K562 (cell line): ENCODE results near the gene ASCC3. TPM values are rescaled to one million over a fixed set of nuclear protein-coding genes. Genes with fewer than 3 reads are reported as not detected.

Experiments
- ATAC-seq: fragments of 200-7000 bp; cut with Tn5 transposase; 3 replicates; pipeline ENCODE4 v1.9.1; 2020; ENCODE audit warnings: moderate library complexity
- BruUV-seq: library from RNA; stranded (reverse); fragments of 400-500 nt; replicated peaks from 2 replicates; lab custom pipeline; 2021; lab: Mats Ljungman, UMichigan
- CTCF ChIA-PET: fragments of 300-600 bp; formaldehyde crosslinking; extraction: SDS; loops from one replicate; lab custom pipeline; 2021; ENCODE audit warnings: low intra/inter-chr PET ratio; lab: Yijun Ruan, JAX
- POLR2A ChIA-PET: fragments of 300-600, 350-650 bp; sonication (Branson Sonifier 250); formaldehyde crosslinking; extraction: SDS; loops from one replicate; lab custom pipeline; 2021; ENCODE audit warnings: antibody characterized with exemption, inconsistent platforms; lab: Yijun Ruan, JAX
- DNase-seq, 4 experiments: peaks; one replicate each; pipeline versions ENCODE4 v3.0.0 to v3.0.0-alpha.2; 2011 to 2018; ENCODE audit warnings: low spot score in 3 of 4, mixed read lengths in 3 of 4; ENCODE audit errors: extremely low read depth in 1 of 4
- FAIRE-seq: peaks from 2 replicates; lab custom pipeline; 2011; peaks lifted over from hg19 to GRCh38; lab: Jason Lieb, UNC
- H2AFZ ChIP-seq: 2 replicates; pipeline ENCODE4 v1.6.0; 2011; ENCODE audit warnings: low read depth, low read length, control low read depth, inconsistent platforms
- H3K27ac ChIP-seq: fragments of 200-600 bp; 3 replicates; pipeline ENCODE4 v1.8.0; 2011; ENCODE audit warnings: low read depth, mild to moderate bottlenecking, control low read depth, inconsistent platforms, low read length, moderate library complexity, mixed read lengths; ENCODE audit errors: extremely low read depth
- H3K27me3 ChIP-seq, 2 experiments: fragments of 300-600 bp in 1 of 2; 2 replicates in 1 of 2; 3 replicates in 1 of 2; pipeline versions ENCODE4 v1.6.0 to v1.8.0; 2011; ENCODE audit warnings: inconsistent platforms in 2 of 2, low read length in 2 of 2, mild to moderate bottlenecking in 1 of 2, mixed read lengths in 1 of 2, moderate library complexity in 1 of 2; ENCODE audit not compliant: control insufficient read depth in 2 of 2, insufficient read depth in 2 of 2
- H3K36me3 ChIP-seq: fragments of 300-600 bp; 3 replicates; pipeline ENCODE4 v1.8.0; 2011; ENCODE audit warnings: mild to moderate bottlenecking, low read length, inconsistent platforms; ENCODE audit not compliant: control insufficient read depth, insufficient read depth
- H3K4me1 ChIP-seq, 2 experiments: fragments of 200-600 bp in 1 of 2; replicated peaks in 1 of 2; 2 replicates in 1 of 2; 3 replicates in 1 of 2; pipeline versions ENCODE4 v1.5.1 to v1.8.0; 2011; ENCODE audit warnings: inconsistent platforms in 2 of 2, low read length in 2 of 2, mild to moderate bottlenecking in 1 of 2, mixed read lengths in 1 of 2, moderate library complexity in 1 of 2; ENCODE audit not compliant: control insufficient read depth in 2 of 2, insufficient read depth in 2 of 2
- H3K4me2 ChIP-seq: 2 replicates; pipeline ENCODE4 v1.6.1; 2011; ENCODE audit warnings: low read length, control low read depth, inconsistent platforms, mixed read lengths; ENCODE audit not compliant: insufficient read depth
- H3K4me3 ChIP-seq: fragments of 200-600 bp; sonication (generic), shearing (Covaris generic); 2 replicates; pipeline ENCODE4 v1.5.1; 2016; ENCODE audit warnings: control low read depth, inconsistent platforms
- H3K79me2 ChIP-seq: fragments of 200-600 bp; 3 replicates; pipeline ENCODE4 v1.8.0; 2011; ENCODE audit warnings: low read length, inconsistent platforms; ENCODE audit not compliant: control insufficient read depth, insufficient read depth
- H3K9ac ChIP-seq, 2 experiments: 2 replicates each; pipeline versions ENCODE4 v1.6.0 to v1.6.1; 2011; ENCODE audit warnings: low read depth in 2 of 2, low read length in 2 of 2, control low read depth in 1 of 2, inconsistent platforms in 1 of 2, mild to moderate bottlenecking in 1 of 2, mixed read lengths in 1 of 2; ENCODE audit not compliant: insufficient read depth in 1 of 2
- H3K9me1 ChIP-seq: one replicate; pipeline ENCODE4 v1.6.0; 2011; ENCODE audit warnings: inconsistent platforms, mild to moderate bottlenecking, low read length, moderate library complexity; ENCODE audit not compliant: control insufficient read depth, insufficient read depth
- H3K9me3 ChIP-seq: replicated peaks from 2 replicates; pipeline ENCODE4 v1.5.1; 2011; ENCODE audit warnings: low read depth, low read length, inconsistent platforms; ENCODE audit not compliant: control insufficient read depth, insufficient read depth
- H4K20me1 ChIP-seq: replicated peaks from 2 replicates; pipeline ENCODE4 v1.6.1; 2011; ENCODE audit warnings: low read length, inconsistent platforms, mixed read lengths; ENCODE audit not compliant: control insufficient read depth, insufficient read depth
- BRF1 ChIP-seq: IDR thresholded peaks from 3 replicates; pipeline ENCODE4 v1.6.1; 2011; ENCODE audit warnings: borderline replicate concordance, mild to moderate bottlenecking; ENCODE audit not compliant: insufficient read length; ENCODE audit errors: extremely low read depth
- CBFA2T2 ChIP-seq: fragments of 450-650 bp; conservative IDR thresholded peaks from 2 replicates; pipeline ENCODE4 v1.6.1; 2017; ENCODE audit warnings: mild to moderate bottlenecking
- CBFA2T3 ChIP-seq: fragments of 450-650 bp; IDR thresholded peaks from 2 replicates; pipeline ENCODE4 v1.6.1; 2017
- FOXM1 ChIP-seq, 2 experiments: fragments of 450-650 bp in 1 of 2; sonication (generic) in 1 of 2; formaldehyde crosslinking in 1 of 2; IDR thresholded peaks; 2 replicates each; pipeline versions ENCODE4 v1.6.1 to v1.9.0; 2017 to 2022; ENCODE audit warnings: low read depth in 2 of 2, mild to moderate bottlenecking in 2 of 2, missing genetic modification reagents in 1 of 2, moderate library complexity in 1 of 2
- HNRNPH1 ChIP-seq: fragments of 200-400 bp; formaldehyde crosslinking; optimal IDR thresholded peaks from 2 replicates; pipeline ENCODE3; 2017; ENCODE audit warnings: low read depth, mild to moderate bottlenecking, low read length, moderate library complexity
- NRF1 ChIP-seq, 2 experiments: fragments of 450-650 bp; IDR thresholded peaks in 1 of 2; conservative IDR thresholded peaks in 1 of 2; 2 replicates each; pipeline ENCODE4 v1.6.1; 2014; ENCODE audit warnings: mild to moderate bottlenecking in 2 of 2
- PHB2 ChIP-seq: fragments of 450-650 bp; IDR thresholded peaks from 2 replicates; pipeline ENCODE4 v1.6.1; 2017; ENCODE audit warnings: low read depth
- PHF8 ChIP-seq: fragments of 200-600 bp; sonication (generic); IDR thresholded peaks from 2 replicates; pipeline ENCODE4 v1.6.1; 2012; ENCODE audit warnings: mixed run types, mild to moderate bottlenecking, inconsistent platforms, low read length, moderate library complexity, borderline replicate concordance
- RAD51 ChIP-seq: fragments of 450-650 bp; IDR thresholded peaks from 2 replicates; pipeline ENCODE4 v1.7.1; 2016; ENCODE audit warnings: low read depth, mild to moderate bottlenecking, borderline replicate concordance
- ZNF140 ChIP-seq: fragments of 250-450 bp; sonication (Bioruptor Pico); IDR thresholded peaks from 2 replicates; pipeline ENCODE4 v1.8.0; 2021; ENCODE audit warnings: moderate library complexity, mild to moderate bottlenecking, inconsistent platforms
- ZNF217 ChIP-seq: sonication (generic); formaldehyde crosslinking; IDR thresholded peaks from 2 replicates; pipeline ENCODE4 v1.8.0; 2022; ENCODE audit warnings: mild to moderate bottlenecking, missing genetic modification reagents
- ZNF347 ChIP-seq: fragments of 450-650 bp; formaldehyde crosslinking; IDR thresholded peaks from 2 replicates; pipeline ENCODE4 v1.4.0; 2020; ENCODE audit warnings: low read depth, mild to moderate bottlenecking, moderate library complexity
- WGBS: fragments of 100-300 bp; shearing (Covaris generic); methylation state at CpG from one replicate; pipeline ENCODE4 v1.1.6; 2016; ENCODE audit warnings: low coverage, mixed read lengths; ENCODE audit not compliant: insufficient coverage; ENCODE audit errors: missing lambda C conversion rate; 5-methylcytosine and 5-hydroxymethylcytosine counted together
- in situ Hi-C: fragments of 300-500 bp; cut with MboI; formaldehyde crosslinking; loops from 4 replicates; pipeline ENCODE4 v1.15.0; 2018; ENCODE audit warnings: inconsistent platforms, mixed read lengths
- intact Hi-C: fragments of 100-400 bp; cut with micrococcal nuclease; formaldehyde crosslinking; loops from 2 replicates; pipeline ENCODE4 v1.14.2; 2022
- polyA plus RNA-seq, 8 experiments: library from polyadenylated mRNA; depleted of rRNA in 4 of 8; stranded (reverse) in 5 of 8; unstranded in 3 of 8; fragments of >200 nt; fragmentation: Nextera tagmentation in 2 of 8; fragmentation: Illumina TruSeq in 1 of 8; extraction: Ambion mirVana in 2 of 8; extraction: Trizol in 1 of 8; gene quantifications; 2 replicates each; pipeline versions ENCODE4 v1.2.1 to v1.2.3, GENCODE V29; 2011 to 2014; ENCODE audit warnings: inconsistent platforms in 1 of 8, missing spikeins in 1 of 8
- total RNA-seq, 7 experiments: library from RNA; depleted of rRNA in 6 of 7; stranded (reverse); fragments of >200 nt in 6 of 7; fragmentation: Illumina TruSeq in 2 of 7; extraction: Trizol in 2 of 7; gene quantifications; 2 replicates each; pipeline versions ENCODE4 v1.2.1 to v1.2.3, GENCODE V29; 2011 to 2021; ENCODE audit warnings: low replicate concordance in 1 of 7
- TF ChIP-seq, protein P1 (sequence below): sonication (generic); formaldehyde crosslinking; IDR thresholded peaks from 2 replicates; pipeline ENCODE4 v1.8.1; 2023; ENCODE audit warnings: mild to moderate bottlenecking, missing genetic modification reagents
- TF ChIP-seq, protein P2 (sequence below): fragments of 200-800 bp; sonication (Bioruptor generic); IDR thresholded peaks from 2 replicates; pipeline ENCODE4 v1.6.1; 2017; ENCODE audit warnings: missing genetic modification characterization, missing compliant biosample characterization

ASCC3 gene
- total and polyA plus RNA-seq, 9 of the 15 experiments (the other 6 are each of a cell fraction or from before 2014, with no cell fraction given): 16.1 to 56.1 (median 33.9) TPM

DNA sequence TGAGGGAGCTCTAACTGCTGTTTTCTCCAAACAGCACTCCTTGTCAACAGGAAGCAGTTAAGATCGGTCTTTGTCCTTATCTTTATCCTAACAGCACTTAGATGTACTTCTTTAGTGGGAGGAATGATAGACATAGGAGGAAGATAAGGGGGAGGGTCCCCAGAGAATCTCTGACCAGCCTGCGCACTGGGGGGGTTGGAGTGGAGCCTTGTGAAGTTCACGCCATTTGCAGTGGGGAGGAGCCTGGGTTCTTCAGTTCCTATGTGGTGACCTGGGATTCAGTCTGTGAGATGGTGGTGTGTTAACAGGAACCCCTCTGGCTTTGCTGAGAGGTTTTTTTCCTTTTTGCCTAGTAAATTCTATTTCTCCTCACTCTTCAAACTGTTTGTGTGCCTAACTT, 18.1 kb upstream of the ASCC3 start:
- H2AFZ ChIP-seq: peak overlapping the region; percentile 76
- in situ Hi-C loops: no loop called here
- TF ChIP-seq PHF8 (no peak), ZNF140 (CRISPR knock-in tag) (no peak), BRF1 (no peak), CBFA2T2 (0 out of 2 replicates have a peak, but pooled peaks have one; percentile 13), PHB2 (no peak), FOXM1 (IDR thresholded peaks at IDR 0.05; ENCODE audit: low read depth) (no peak), FOXM1 (CRISPR knock-in tag; IDR thresholded peaks at IDR 0.05; ENCODE audit: low read depth) (no peak), NRF1 (conservative IDR thresholded peaks at IDR 0.05 in 1 of 2, IDR thresholded peaks at IDR 0.05 in 1 of 2) (peak; percentile 30 to 35; a peak in 1 of 4 replicates), ZNF347 (CRISPR knock-in tag) (no peak), ZNF217 (no peak), CBFA2T3 (peak; percentile 46; the same call in 1 of the 2 replicates), HNRNPH1 (no peak), RAD51 (no peak)
- TF ChIP-seq, protein P1, sequence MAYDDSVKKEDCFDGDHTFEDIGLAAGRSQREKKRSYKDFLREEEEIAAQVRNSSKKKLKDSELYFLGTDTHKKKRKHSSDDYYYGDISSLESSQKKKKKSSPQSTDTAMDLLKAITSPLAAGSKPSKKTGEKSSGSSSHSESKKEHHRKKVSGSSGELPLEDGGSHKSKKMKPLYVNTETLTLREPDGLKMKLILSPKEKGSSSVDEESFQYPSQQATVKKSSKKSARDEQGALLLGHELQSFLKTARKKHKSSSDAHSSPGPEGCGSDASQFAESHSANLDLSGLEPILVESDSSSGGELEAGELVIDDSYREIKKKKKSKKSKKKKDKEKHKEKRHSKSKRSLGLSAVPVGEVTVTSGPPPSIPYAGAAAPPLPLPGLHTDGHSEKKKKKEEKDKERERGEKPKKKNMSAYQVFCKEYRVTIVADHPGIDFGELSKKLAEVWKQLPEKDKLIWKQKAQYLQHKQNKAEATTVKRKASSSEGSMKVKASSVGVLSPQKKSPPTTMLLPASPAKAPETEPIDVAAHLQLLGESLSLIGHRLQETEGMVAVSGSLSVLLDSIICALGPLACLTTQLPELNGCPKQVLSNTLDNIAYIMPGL (CRISPR knock-in tag): no peak
- TF ChIP-seq, protein P2, sequence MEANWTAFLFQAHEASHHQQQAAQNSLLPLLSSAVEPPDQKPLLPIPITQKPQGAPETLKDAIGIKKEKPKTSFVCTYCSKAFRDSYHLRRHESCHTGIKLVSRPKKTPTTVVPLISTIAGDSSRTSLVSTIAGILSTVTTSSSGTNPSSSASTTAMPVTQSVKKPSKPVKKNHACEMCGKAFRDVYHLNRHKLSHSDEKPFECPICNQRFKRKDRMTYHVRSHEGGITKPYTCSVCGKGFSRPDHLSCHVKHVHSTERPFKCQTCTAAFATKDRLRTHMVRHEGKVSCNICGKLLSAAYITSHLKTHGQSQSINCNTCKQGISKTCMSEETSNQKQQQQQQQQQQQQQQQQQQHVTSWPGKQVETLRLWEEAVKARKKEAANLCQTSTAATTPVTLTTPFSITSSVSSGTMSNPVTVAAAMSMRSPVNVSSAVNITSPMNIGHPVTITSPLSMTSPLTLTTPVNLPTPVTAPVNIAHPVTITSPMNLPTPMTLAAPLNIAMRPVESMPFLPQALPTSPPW (CRISPR knock-in tag): peak; percentile 15; the same call in 1 of the 2 replicates
- POLR2A ChIA-PET: no interaction called here
- no peak overlapping the region for H3K27ac ChIP-seq
- no peak overlapping the region for H3K9ac ChIP-seq
- ATAC-seq (peak; percentile 64), FAIRE-seq (no peak), DNase-seq (no peak)
- H3K4me2 ChIP-seq: no peak overlapping the region
- H3K4me1 ChIP-seq: no peaks in the 10 kb centered on the region; a peak in 1 of 5 replicates
- H3K9me1 ChIP-seq: no peaks in the 10 kb centered on the region
- no TSS peak for BruUV-seq
- no peaks in the 10 kb centered on the region for H4K20me1 ChIP-seq
- H3K27me3 ChIP-seq: no peaks in the 10 kb centered on the region
- intact Hi-C loops: no loop called here
- CTCF ChIA-PET: no interaction called here
- no peaks in the 10 kb centered on the region for H3K79me2 ChIP-seq
- H3K9me3 ChIP-seq: peaks cover 5% of the 10 kb centered on the region
- WGBS: 0% methylated on average over 3 of the region's 3 CpGs
- no peak overlapping the region for H3K4me3 ChIP-seq
- no peaks in the 10 kb centered on the region for H3K36me3 ChIP-seq
